PC-9 (cell line): ENCODE results near the gene HTT. TPM values are rescaled to one million over a fixed set of nuclear protein-coding genes. Genes with fewer than 3 reads are reported as not detected.

Experiments used
- BruUV-seq: library from RNA; stranded (reverse); fragments of 400-500 nt; replicated peaks from 2 replicates; lab custom pipeline; 2021; lab: Mats Ljungman, UMichigan
- CTCF ChIA-PET: fragments of 300-600 bp; sonication (Branson Sonifier 250); formaldehyde crosslinking; loops from one replicate; lab custom pipeline; 2022; ENCODE audit warnings: antibody characterized with exemption; lab: Charles Lee
- POLR2A ChIA-PET: fragments of 300-600 bp; sonication (Branson Sonifier 250); formaldehyde crosslinking; loops from one replicate; lab custom pipeline; 2022; ENCODE audit warnings: antibody characterized with exemption; ENCODE audit not compliant: unreplicated experiment; lab: Charles Lee
- DNase-seq, 2 experiments: peaks; one replicate each; pipeline versions ENCODE4 v3.0.0 to v3.0.0-alpha.2; 2015 to 2022; ENCODE audit warnings: mixed read lengths in 1 of 2
- H2AFZ ChIP-seq: fragments of 200-600 bp; sonication (generic); 2 replicates; pipeline ENCODE4 v1.8.1; 2017; ENCODE audit warnings: antibody characterized with exemption
- H3F3A ChIP-seq: fragments of 200-600 bp; sonication (generic); 2 replicates; pipeline ENCODE4 v1.8.1; 2017; ENCODE audit warnings: antibody characterized with exemption, mild to moderate bottlenecking, low read depth; ENCODE audit not compliant: insufficient read depth
- H3K27ac ChIP-seq: fragments of 200-600 bp; sonication (generic); 2 replicates; pipeline ENCODE4 v1.6.1; 2016; ENCODE audit warnings: mixed run types
- H3K27me3 ChIP-seq: fragments of 200-600 bp; sonication (generic); 2 replicates; pipeline ENCODE4 v1.6.1; 2016; ENCODE audit warnings: low read depth, mixed run types; ENCODE audit not compliant: insufficient read depth
- H3K36me3 ChIP-seq: fragments of 200-600 bp; sonication (generic); 2 replicates; pipeline ENCODE4 v1.6.1; 2016; ENCODE audit warnings: low read depth, mixed run types
- H3K4me1 ChIP-seq: fragments of 200-600 bp; sonication (generic); replicated peaks from 2 replicates; pipeline ENCODE4 v1.6.1; 2016; ENCODE audit warnings: mixed run types; ENCODE audit not compliant: insufficient read depth
- H3K4me2 ChIP-seq: fragments of 200-600 bp; sonication (generic); 2 replicates; pipeline ENCODE4 v1.6.1; 2017; ENCODE audit warnings: mixed run types
- H3K4me3 ChIP-seq: fragments of 200-600 bp; sonication (generic); 2 replicates; pipeline ENCODE4 v1.6.1; 2016; ENCODE audit warnings: mixed run types
- H3K79me2 ChIP-seq: fragments of 200-600 bp; sonication (generic); 2 replicates; pipeline ENCODE4 v1.6.1; 2017; ENCODE audit warnings: low read depth, mixed run types
- H3K9me2 ChIP-seq: fragments of 200-600 bp; sonication (generic); 2 replicates; pipeline ENCODE4 v1.8.1; 2017; ENCODE audit warnings: mild to moderate bottlenecking; ENCODE audit not compliant: insufficient read depth
- H3K9me3 ChIP-seq: fragments of 200-600 bp; sonication (generic); 2 replicates; pipeline ENCODE4 v1.8.1; 2016; ENCODE audit warnings: low read depth; ENCODE audit not compliant: insufficient read depth
- H4K20me1 ChIP-seq: fragments of 200-600 bp; sonication (generic); 2 replicates; pipeline ENCODE4 v1.8.1; 2017; ENCODE audit not compliant: insufficient read depth
- EZH2 ChIP-seq: fragments of 200-600 bp; sonication (generic); IDR thresholded peaks from 2 replicates; pipeline ENCODE4 v1.8.0; 2017; ENCODE audit warnings: antibody characterized with exemption, low read depth
- intact Hi-C: fragments of 100-400 bp; cut with micrococcal nuclease; formaldehyde crosslinking; loops from one replicate; pipeline ENCODE4 v1.10.0; 2022; ENCODE audit not compliant: unreplicated experiment
- total RNA-seq: library from RNA; stranded (reverse); gene quantifications from 2 replicates; pipeline ENCODE4 v1.2.3, GENCODE V29; 2021
- TF ChIP-seq, protein P1 (sequence below): fragments of 200-600 bp; sonication (generic); conservative IDR thresholded peaks from 2 replicates; pipeline ENCODE4 v1.6.1; 2017; ENCODE audit warnings: mixed run types, antibody characterized with exemption, mild to moderate bottlenecking, moderate library complexity

The HTT gene
- total RNA-seq, 1 experiment from 2014 or later, result 81.7 TPM

DNA sequence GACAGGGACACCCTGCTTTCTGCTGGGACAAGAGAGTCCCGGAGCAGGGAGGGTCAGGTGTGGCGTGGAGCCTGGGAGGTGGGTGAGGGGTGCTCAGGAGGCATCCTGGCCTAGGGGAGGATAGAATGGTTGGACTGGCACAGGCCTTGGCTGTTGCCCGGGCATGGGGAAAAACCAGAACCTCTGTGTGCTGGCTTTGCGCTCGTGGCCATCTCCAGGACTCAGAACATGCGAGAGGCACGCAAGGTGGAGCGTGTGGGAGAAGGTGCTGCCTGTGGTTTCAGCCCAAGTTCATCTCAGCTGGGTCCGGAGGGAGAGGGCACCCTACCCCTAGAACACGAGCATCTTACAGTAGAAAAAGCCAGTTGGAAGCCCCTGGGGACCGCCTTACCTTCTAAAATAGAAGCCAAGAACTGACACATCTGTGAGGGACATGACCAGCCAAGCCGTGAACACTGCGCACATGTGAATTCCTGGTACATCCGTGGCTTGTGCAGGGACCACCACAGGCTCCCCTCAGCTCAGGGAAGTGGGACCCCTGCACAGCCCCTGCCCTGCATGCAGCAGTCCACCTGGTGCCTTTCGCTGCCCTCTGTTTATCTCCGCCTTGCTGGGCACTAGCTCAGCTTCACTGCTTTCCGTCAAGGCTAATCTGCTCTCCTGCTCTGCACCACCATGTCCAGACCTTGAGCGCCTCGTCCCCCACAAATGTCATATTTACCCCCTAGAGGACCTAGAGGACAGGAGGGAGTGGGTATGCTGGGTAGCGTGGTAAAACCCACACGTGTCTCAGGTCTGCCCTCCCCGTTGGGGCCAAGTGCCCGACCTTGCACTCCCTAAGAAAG, 187.9 kb downstream of the HTT start:
- Histone ChIP-seq H3K79me2 (no peaks in the 10 kb centered on the region), H3K27me3 (no peaks in the 10 kb centered on the region), H4K20me1 (no peaks in the 10 kb centered on the region), H3K4me1 (peaks cover 12% of the 10 kb centered on the region), H3K4me2 (no peak overlapping the region), H3K4me3 (no peak overlapping the region), H3K9me3 (no peaks in the 10 kb centered on the region), H2AFZ (no peak overlapping the region), H3K9me2 (no peaks in the 10 kb centered on the region), H3K36me3 (no peaks in the 10 kb centered on the region), H3F3A (peaks cover 10% of the 10 kb centered on the region; the same call in 1 of the 2 replicates), H3K27ac (no peak overlapping the region)
- intact Hi-C loops, result no loop called here
- TF ChIP-seq EZH2, result no peak
- TF ChIP-seq, protein P1, sequence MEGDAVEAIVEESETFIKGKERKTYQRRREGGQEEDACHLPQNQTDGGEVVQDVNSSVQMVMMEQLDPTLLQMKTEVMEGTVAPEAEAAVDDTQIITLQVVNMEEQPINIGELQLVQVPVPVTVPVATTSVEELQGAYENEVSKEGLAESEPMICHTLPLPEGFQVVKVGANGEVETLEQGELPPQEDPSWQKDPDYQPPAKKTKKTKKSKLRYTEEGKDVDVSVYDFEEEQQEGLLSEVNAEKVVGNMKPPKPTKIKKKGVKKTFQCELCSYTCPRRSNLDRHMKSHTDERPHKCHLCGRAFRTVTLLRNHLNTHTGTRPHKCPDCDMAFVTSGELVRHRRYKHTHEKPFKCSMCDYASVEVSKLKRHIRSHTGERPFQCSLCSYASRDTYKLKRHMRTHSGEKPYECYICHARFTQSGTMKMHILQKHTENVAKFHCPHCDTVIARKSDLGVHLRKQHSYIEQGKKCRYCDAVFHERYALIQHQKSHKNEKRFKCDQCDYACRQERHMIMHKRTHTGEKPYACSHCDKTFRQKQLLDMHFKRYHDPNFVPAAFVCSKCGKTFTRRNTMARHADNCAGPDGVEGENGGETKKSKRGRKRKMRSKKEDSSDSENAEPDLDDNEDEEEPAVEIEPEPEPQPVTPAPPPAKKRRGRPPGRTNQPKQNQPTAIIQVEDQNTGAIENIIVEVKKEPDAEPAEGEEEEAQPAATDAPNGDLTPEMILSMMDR, result no peak
- POLR2A ChIA-PET, result no interaction called here
- CTCF ChIA-PET, result no interaction called here
- no peak for DNase-seq
- BruUV-seq, result no TSS peak

DNA sequence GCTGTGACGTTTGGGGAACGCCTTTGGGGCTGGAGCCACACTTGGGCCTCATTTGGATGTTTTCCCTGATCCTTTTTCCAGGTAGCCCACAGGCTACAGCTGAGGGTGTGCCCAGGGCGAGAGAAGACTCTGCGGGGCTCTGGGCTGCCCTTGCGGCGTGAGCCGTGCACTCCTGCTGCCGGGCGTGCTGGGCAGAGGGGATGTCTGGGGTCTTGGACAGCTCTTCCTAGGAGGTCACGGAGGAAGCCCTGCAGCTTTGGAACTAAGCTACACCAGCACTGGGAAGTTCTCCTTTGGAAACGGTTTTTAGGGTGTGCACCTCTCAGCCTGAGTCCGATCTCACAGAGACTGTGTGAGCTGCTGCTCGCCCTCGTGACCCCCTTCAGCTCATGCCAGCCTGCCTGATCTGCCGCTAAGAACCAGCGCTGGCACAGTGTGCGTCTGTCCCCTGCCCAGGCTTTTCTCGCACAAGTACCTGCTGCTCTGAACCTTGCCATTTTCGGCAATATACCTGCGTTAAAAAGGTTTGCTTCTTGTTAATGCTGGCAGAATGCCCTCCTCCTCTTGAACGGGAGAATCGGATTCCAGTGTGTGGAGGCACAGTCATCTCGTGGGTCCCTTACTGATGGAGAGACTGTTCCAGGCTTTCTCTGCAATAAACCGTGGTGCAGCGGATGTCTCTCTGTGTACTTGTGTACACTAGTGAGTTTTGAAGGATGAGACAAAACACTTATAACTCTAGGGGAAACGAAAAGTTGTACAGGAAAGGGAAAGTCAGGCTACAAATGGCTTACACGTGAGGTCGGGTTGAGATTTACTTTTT, 188.8 kb downstream of the HTT start:
- H2AFZ ChIP-seq, result no peak overlapping the region

DNA sequence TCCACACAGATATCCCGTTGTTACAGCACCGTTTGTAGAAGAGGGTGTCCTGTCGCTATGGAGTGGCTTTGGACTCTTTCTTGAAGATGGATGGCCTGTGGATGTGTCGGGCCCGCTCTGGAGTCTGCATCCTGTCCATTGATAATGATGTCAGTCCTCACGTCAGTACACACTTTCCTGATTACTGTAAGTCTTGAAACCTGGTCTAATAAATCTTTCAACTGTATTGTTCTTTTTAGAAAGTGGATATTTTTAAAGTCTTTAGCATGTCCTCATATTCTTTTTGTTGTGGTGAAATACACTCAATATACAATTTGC, 189.4 kb downstream of the HTT start:
- TF ChIP-seq EZH2, result no peak
- TF ChIP-seq, protein P1, result no peak
- Histone ChIP-seq H3K36me3 (no peaks in the 10 kb centered on the region), H3F3A (no peaks in the 10 kb centered on the region), H3K27ac (no peak overlapping the region), H3K27me3 (no peaks in the 10 kb centered on the region), H4K20me1 (no peaks in the 10 kb centered on the region), H3K79me2 (no peaks in the 10 kb centered on the region), H3K4me1 (peaks cover 15% of the 10 kb centered on the region), H3K9me3 (no peaks in the 10 kb centered on the region), H3K9me2 (no peaks in the 10 kb centered on the region), H3K4me3 (no peak overlapping the region), H3K4me2 (no peak overlapping the region), H2AFZ (no peak overlapping the region)
- ChIA-PET POLR2A (no interaction called here), CTCF (no interaction called here)
- no peak for DNase-seq
- intact Hi-C loops, result no loop called here
- no TSS peak for BruUV-seq

More for the DNA sequence above, 188.8 kb downstream of the HTT start:
- Histone ChIP-seq H3K27me3 (no peaks in the 10 kb centered on the region), H3K9me3 (no peaks in the 10 kb centered on the region), H3F3A (peaks cover 6% of the 10 kb centered on the region; the same call in 1 of the 2 replicates), H3K79me2 (no peaks in the 10 kb centered on the region), H3K36me3 (no peaks in the 10 kb centered on the region), H3K9me2 (no peaks in the 10 kb centered on the region), H3K4me3 (no peak overlapping the region), H3K4me1 (peaks cover 13% of the 10 kb centered on the region), H4K20me1 (no peaks in the 10 kb centered on the region), H3K27ac (no peak overlapping the region), H3K4me2 (no peak overlapping the region)
- ChIA-PET POLR2A (no interaction called here), CTCF (no interaction called here)
- no peak for TF ChIP-seq EZH2
- TF ChIP-seq, protein P1, result no peak
- intact Hi-C loops, result no loop called here
- DNase-seq, result no peak
- BruUV-seq, result no TSS peak
